HepG2 (cell line): ENCODE results near the gene NOS1AP. TPM values are rescaled to one million over a fixed set of nuclear protein-coding genes. Genes with fewer than 3 reads are reported as not detected.

Experiments used
- AKAP8 ChIP-seq: sonication (generic); formaldehyde crosslinking; IDR thresholded peaks from 2 replicates; pipeline ENCODE4 v1.5.1; 2020; ENCODE audit warnings: mild to moderate bottlenecking, missing genetic modification reagents
- BHLHE40 ChIP-seq: IDR thresholded peaks from 2 replicates; pipeline ENCODE4 v1.6.1; 2011; ENCODE audit warnings: low read length, improper control_type of control experiment
- CEBPB ChIP-seq: IDR thresholded peaks from 2 replicates; pipeline ENCODE4 v1.6.1; 2011; ENCODE audit warnings: low read depth, low read length, improper control_type of control experiment, borderline replicate concordance
- CREB3 ChIP-seq: sonication (generic); formaldehyde crosslinking; IDR thresholded peaks from 2 replicates; pipeline ENCODE4 v1.5.0; 2020; ENCODE audit warnings: missing genetic modification reagents
- DPF2 ChIP-seq: sonication (generic); formaldehyde crosslinking; IDR thresholded peaks from 2 replicates; pipeline ENCODE4 v1.4.0; 2020; ENCODE audit warnings: mild to moderate bottlenecking, low read depth, missing genetic modification reagents, borderline replicate concordance
- FOXK1 ChIP-seq: sonication (generic); formaldehyde crosslinking; IDR thresholded peaks from 2 replicates; pipeline ENCODE4 v1.4.0; 2020; ENCODE audit warnings: low read depth, missing genetic modification reagents, borderline replicate concordance
- HINFP ChIP-seq: sonication (generic); formaldehyde crosslinking; IDR thresholded peaks from 2 replicates; pipeline ENCODE4 v1.4.0; 2020; ENCODE audit warnings: low read depth, mild to moderate bottlenecking, missing genetic modification reagents
- HNRNPL ChIP-seq: fragments of 200-400 bp; formaldehyde crosslinking; IDR thresholded peaks from 2 replicates; pipeline ENCODE4 v1.6.1; 2017; ENCODE audit warnings: mild to moderate bottlenecking, low read depth, low read length
- HOXA5 ChIP-seq: sonication (generic); formaldehyde crosslinking; IDR thresholded peaks from 2 replicates; pipeline ENCODE4 v1.4.0; 2020; ENCODE audit warnings: missing genetic modification reagents
- KLF13 ChIP-seq: sonication (generic); formaldehyde crosslinking; IDR thresholded peaks from 2 replicates; pipeline ENCODE4 v1.4.0; 2020; ENCODE audit warnings: mild to moderate bottlenecking, missing genetic modification reagents
- MEIS2 ChIP-seq: sonication (generic); formaldehyde crosslinking; IDR thresholded peaks from 2 replicates; pipeline ENCODE4 v1.9.0; 2021; ENCODE audit warnings: mild to moderate bottlenecking, missing genetic modification reagents
- MTA3 ChIP-seq: sonication (generic); formaldehyde crosslinking; IDR thresholded peaks from 2 replicates; pipeline ENCODE4 v1.4.0; 2020; ENCODE audit warnings: missing genetic modification reagents
- NONO ChIP-seq, 2 experiments: fragments of 450-650 bp in 1 of 2; sonication (generic) in 1 of 2; formaldehyde crosslinking in 1 of 2; IDR thresholded peaks in 1 of 2; conservative IDR thresholded peaks in 1 of 2; 2 replicates each; pipeline versions ENCODE4 v1.6.1 to v1.8.0; 2017 to 2022; ENCODE audit warnings: mild to moderate bottlenecking in 1 of 2, missing genetic modification reagents in 1 of 2, moderate library complexity in 1 of 2
- PAX8 ChIP-seq: sonication (generic); formaldehyde crosslinking; IDR thresholded peaks from 2 replicates; pipeline ENCODE4 v1.8.0; 2022; ENCODE audit warnings: mild to moderate bottlenecking, missing genetic modification reagents, borderline replicate concordance
- RARA ChIP-seq: IDR thresholded peaks from 2 replicates; pipeline ENCODE4 v1.6.1; 2016; ENCODE audit warnings: missing genetic modification reagents, missing compliant biosample characterization
- SCMH1 ChIP-seq: sonication (generic); formaldehyde crosslinking; IDR thresholded peaks from 2 replicates; pipeline ENCODE4 v1.9.0; 2021; ENCODE audit warnings: missing genetic modification reagents, mild to moderate bottlenecking, borderline replicate concordance
- SP140L ChIP-seq: sonication (generic); formaldehyde crosslinking; IDR thresholded peaks from 2 replicates; pipeline ENCODE4 v1.4.0; 2020; ENCODE audit warnings: missing genetic modification reagents, borderline replicate concordance
- TBP ChIP-seq: sonication (generic); formaldehyde crosslinking; IDR thresholded peaks from 2 replicates; pipeline ENCODE4 v1.5.0; 2020; ENCODE audit warnings: missing genetic modification reagents
- THAP11 ChIP-seq: IDR thresholded peaks from 2 replicates; pipeline ENCODE4 v1.6.1; 2016; ENCODE audit warnings: missing biosample characterization, missing genetic modification reagents
- WIZ ChIP-seq: sonication (generic); formaldehyde crosslinking; IDR thresholded peaks from 2 replicates; pipeline ENCODE4 v1.5.1; 2020; ENCODE audit warnings: mild to moderate bottlenecking, missing genetic modification reagents
- ZBTB38 ChIP-seq: sonication (generic); formaldehyde crosslinking; IDR thresholded peaks from 2 replicates; pipeline ENCODE4 v1.5.1; 2020; ENCODE audit warnings: mild to moderate bottlenecking, missing genetic modification reagents
- ZIK1 ChIP-seq: sonication (generic); formaldehyde crosslinking; IDR thresholded peaks from 2 replicates; pipeline ENCODE4 v1.5.0; 2020; ENCODE audit warnings: mild to moderate bottlenecking, low read depth, missing genetic modification reagents, borderline replicate concordance
- ZNF430 ChIP-seq: sonication (generic); formaldehyde crosslinking; IDR thresholded peaks from 2 replicates; pipeline ENCODE4 v1.9.0; 2021; ENCODE audit warnings: mild to moderate bottlenecking, missing genetic modification reagents
- ZNF431 ChIP-seq: sonication (generic); formaldehyde crosslinking; IDR thresholded peaks from 2 replicates; pipeline ENCODE4 v1.9.0; 2022; ENCODE audit warnings: missing genetic modification reagents, low read depth, mild to moderate bottlenecking, borderline replicate concordance
- ZSCAN21 ChIP-seq: sonication (generic); formaldehyde crosslinking; IDR thresholded peaks from 2 replicates; pipeline ENCODE4 v1.8.0; 2022; ENCODE audit warnings: mild to moderate bottlenecking, missing genetic modification reagents, moderate library complexity, borderline replicate concordance
- polyA plus RNA-seq, 8 experiments: library from polyadenylated mRNA; depleted of rRNA in 3 of 8; stranded (reverse) in 7 of 8; unstranded in 1 of 8; fragments of >200 nt; fragmentation: Illumina TruSeq in 4 of 8; extraction: Trizol in 4 of 8; gene quantifications; 2 replicates each; pipeline versions ENCODE4 v1.2.1 to v1.2.3, GENCODE V29; 2011 to 2016; ENCODE audit warnings: low read depth in 4 of 8, missing spikeins in 1 of 8, mixed read lengths in 1 of 8; ENCODE audit not compliant: insufficient read depth in 1 of 8
- total RNA-seq, 5 experiments: library from RNA; depleted of rRNA; stranded (reverse); fragments of >200 nt; fragmentation: Illumina TruSeq; extraction: Trizol; gene quantifications; 2 replicates each; pipeline ENCODE4 v1.2.3, GENCODE V29; 2016; ENCODE audit warnings: low read depth in 1 of 5
- TF ChIP-seq, protein P1 (sequence below): sonication (generic); formaldehyde crosslinking; IDR thresholded peaks from 2 replicates; pipeline ENCODE4 v1.9.0; 2021; ENCODE audit warnings: missing genetic modification reagents, borderline replicate concordance

NOS1AP gene
- total and polyA plus RNA-seq, 2 of the 13 experiments (the other 11 are each of a cell fraction or from before 2014, with no cell fraction given) = 2.0 to 3.3 TPM

DNA sequence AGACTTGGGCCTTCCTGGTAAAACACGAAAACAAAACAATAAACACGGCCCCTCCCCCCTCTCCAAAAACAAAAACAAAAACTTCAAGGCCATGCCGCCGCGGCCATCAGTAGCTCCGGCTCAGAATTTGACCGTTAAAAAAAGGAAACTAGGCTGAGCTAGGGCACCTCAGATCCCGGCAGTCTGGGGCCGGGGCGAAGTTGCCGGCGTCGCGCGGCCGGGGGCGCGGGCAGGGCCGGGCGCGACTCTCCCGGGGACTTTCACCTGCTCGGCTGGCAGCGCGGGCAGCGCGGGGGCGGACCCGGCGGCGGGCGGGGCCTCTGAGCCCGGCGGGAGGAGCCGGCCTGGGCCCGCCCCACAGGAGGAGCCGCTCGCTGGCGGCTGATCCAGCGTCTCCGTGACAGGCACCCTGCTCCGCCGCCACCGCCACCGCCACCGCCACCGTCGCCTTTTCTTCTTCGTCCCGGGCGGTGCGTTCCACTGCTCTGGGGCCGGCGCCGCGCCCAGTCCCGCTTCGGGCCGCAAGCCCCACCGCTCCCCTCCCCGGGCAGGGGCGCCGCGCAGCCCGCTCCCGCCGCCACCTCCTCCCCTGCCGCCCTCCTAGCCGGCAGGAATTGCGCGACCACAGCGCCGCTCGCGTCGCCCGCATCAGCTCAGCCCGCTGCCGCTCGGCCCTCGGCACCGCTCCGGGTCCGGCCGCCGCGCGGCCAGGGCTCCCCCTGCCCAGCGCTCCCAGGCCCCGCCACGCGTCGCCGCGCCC is at the start of gene NOS1AP (continued):
- TF ChIP-seq CREB3 (CRISPR knock-in tag) = no peak
- TF ChIP-seq TBP (CRISPR knock-in tag) = no peak
- no peak for TF ChIP-seq HOXA5 (CRISPR knock-in tag)
- TF ChIP-seq, protein P1, sequence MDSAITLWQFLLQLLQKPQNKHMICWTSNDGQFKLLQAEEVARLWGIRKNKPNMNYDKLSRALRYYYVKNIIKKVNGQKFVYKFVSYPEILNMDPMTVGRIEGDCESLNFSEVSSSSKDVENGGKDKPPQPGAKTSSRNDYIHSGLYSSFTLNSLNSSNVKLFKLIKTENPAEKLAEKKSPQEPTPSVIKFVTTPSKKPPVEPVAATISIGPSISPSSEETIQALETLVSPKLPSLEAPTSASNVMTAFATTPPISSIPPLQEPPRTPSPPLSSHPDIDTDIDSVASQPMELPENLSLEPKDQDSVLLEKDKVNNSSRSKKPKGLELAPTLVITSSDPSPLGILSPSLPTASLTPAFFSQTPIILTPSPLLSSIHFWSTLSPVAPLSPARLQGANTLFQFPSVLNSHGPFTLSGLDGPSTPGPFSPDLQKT (CRISPR knock-in tag) = no peak
- TF ChIP-seq AKAP8 (CRISPR knock-in tag) = no peak
- TF ChIP-seq ZIK1 (CRISPR knock-in tag) = no peak
- no peak for TF ChIP-seq CEBPB
- no peak for TF ChIP-seq DPF2 (CRISPR knock-in tag)
- peak; percentile 39; the same call in 1 of the 2 replicates for TF ChIP-seq ZSCAN21
- no peak for TF ChIP-seq NONO (IDR thresholded peaks at IDR 0.05)
- no peak for TF ChIP-seq NONO (CRISPR knock-in tag; conservative IDR thresholded peaks at IDR 0.05)
- TF ChIP-seq PAX8 (CRISPR knock-in tag) = peak; percentile 45; the same call in 1 of the 2 replicates
- no peak for TF ChIP-seq KLF13
- 0 out of 2 replicates have a peak, but pooled peaks have one; percentile 20 for TF ChIP-seq SP140L (CRISPR knock-in tag)
- 0 out of 2 replicates have a peak, but pooled peaks have one; percentile 13 for TF ChIP-seq RARA (CRISPR knock-in tag)
- no peak for TF ChIP-seq HINFP (CRISPR knock-in tag)
- TF ChIP-seq THAP11 (CRISPR knock-in tag) = no peak; the same call in 1 of the 2 replicates
- TF ChIP-seq SCMH1 (CRISPR knock-in tag) = no peak
- peak; percentile 44; the same call in 1 of the 2 replicates for TF ChIP-seq MEIS2
- TF ChIP-seq WIZ (CRISPR knock-in tag) = no peak
- TF ChIP-seq ZNF430 (CRISPR knock-in tag) = no peak
- TF ChIP-seq FOXK1 (CRISPR knock-in tag) = 0 out of 2 replicates have a peak, but pooled peaks have one; percentile 10
- TF ChIP-seq HNRNPL = no peak
- 0 out of 2 replicates have a peak, but pooled peaks have one; percentile 67 for TF ChIP-seq ZNF431 (CRISPR knock-in tag)
- TF ChIP-seq BHLHE40 = no peak
- peak; percentile 11; the same call in 1 of the 2 replicates for TF ChIP-seq ZBTB38 (CRISPR knock-in tag)
- TF ChIP-seq MTA3 (CRISPR knock-in tag) = no peak
